Trophoblast cell (in vitro differentiated cells and primary cell): ENCODE results near the gene JUN.

ENCODE experiments used
- DNase-seq, 2 donors: peaks; one replicate each; pipeline ENCODE4 v3.0.0-alpha.2; 2016
- H2AFZ ChIP-seq: 2 replicates; pipeline ENCODE4 v1.6.1; 2013; ENCODE audit warnings: low read length, moderate library complexity, mild to moderate bottlenecking; ENCODE audit not compliant: insufficient read depth, poor library complexity
- H2AK5ac ChIP-seq: 2 replicates; pipeline ENCODE4 v1.6.1; 2013; ENCODE audit warnings: mild to moderate bottlenecking, low read length
- H2BK120ac ChIP-seq: 2 replicates; pipeline ENCODE4 v1.6.1; 2013; ENCODE audit warnings: low read length, mild to moderate bottlenecking, moderate library complexity; ENCODE audit not compliant: insufficient read depth, poor library complexity
- H2BK12ac ChIP-seq: 2 replicates; pipeline ENCODE4 v1.6.1; 2013; ENCODE audit warnings: mild to moderate bottlenecking, low read length, moderate library complexity
- H2BK5ac ChIP-seq: 2 replicates; pipeline ENCODE4 v1.6.1; 2013; ENCODE audit warnings: low read length, low read depth, moderate library complexity, mild to moderate bottlenecking; ENCODE audit not compliant: poor library complexity
- H3K14ac ChIP-seq: 2 replicates; pipeline ENCODE4 v1.6.1; 2013; ENCODE audit warnings: mild to moderate bottlenecking, low read length
- H3K18ac ChIP-seq: 2 replicates; pipeline ENCODE4 v1.6.1; 2013; ENCODE audit warnings: mild to moderate bottlenecking, low read length
- H3K23ac ChIP-seq: 2 replicates; pipeline ENCODE4 v1.6.1; 2013; ENCODE audit warnings: low read length
- H3K27ac ChIP-seq: 2 replicates; pipeline ENCODE4 v1.5.1; 2013; ENCODE audit warnings: low read depth, mild to moderate bottlenecking, inconsistent platforms, low read length, moderate library complexity
- H3K27me3 ChIP-seq: 2 replicates; pipeline ENCODE4 v1.6.1; 2013; ENCODE audit warnings: inconsistent platforms, mild to moderate bottlenecking, low read length, moderate library complexity; ENCODE audit not compliant: insufficient read depth
- H3K36me3 ChIP-seq, 2 experiments: 1 replicate in 1 of 2; 2 replicates in 1 of 2; pipeline ENCODE4 v1.6.1; 2013; ENCODE audit warnings: low read length in 2 of 2, mild to moderate bottlenecking in 2 of 2, moderate library complexity in 1 of 2; ENCODE audit not compliant: insufficient read depth in 2 of 2, control insufficient read depth in 1 of 2
- H3K4ac ChIP-seq: 2 replicates; pipeline ENCODE4 v1.6.1; 2013; ENCODE audit warnings: low read depth, mild to moderate bottlenecking, low read length, moderate library complexity
- H3K4me1 ChIP-seq, 2 experiments: 1 replicate in 1 of 2; 2 replicates in 1 of 2; pipeline ENCODE4 v1.6.1; 2013; ENCODE audit warnings: low read length in 2 of 2, mild to moderate bottlenecking in 2 of 2, moderate library complexity in 1 of 2; ENCODE audit not compliant: insufficient read depth in 2 of 2, control insufficient read depth in 1 of 2
- H3K4me2 ChIP-seq: 2 replicates; pipeline ENCODE4 v1.6.1; 2013; ENCODE audit warnings: inconsistent platforms, mild to moderate bottlenecking, low read length, moderate library complexity
- H3K4me3 ChIP-seq: 2 replicates; pipeline ENCODE4 v1.5.1; 2013; ENCODE audit warnings: mild to moderate bottlenecking, low read depth, low read length, inconsistent platforms
- H3K79me1 ChIP-seq: one replicate; pipeline ENCODE4 v1.6.1; 2013; ENCODE audit warnings: low read length
- H3K79me2 ChIP-seq: 2 replicates; pipeline ENCODE4 v1.6.1; 2013; ENCODE audit warnings: low read length, mild to moderate bottlenecking; ENCODE audit not compliant: control insufficient read depth, insufficient read depth, poor library complexity
- H3K9ac ChIP-seq: 2 replicates; pipeline ENCODE4 v1.6.1; 2013; ENCODE audit warnings: mild to moderate bottlenecking, low read length
- H3K9me3 ChIP-seq: 2 replicates; pipeline ENCODE4 v1.6.1; 2013; ENCODE audit warnings: low read depth, mild to moderate bottlenecking, control low read depth, inconsistent platforms, low read length; ENCODE audit not compliant: insufficient read depth
- H4K12ac ChIP-seq: 2 replicates; pipeline ENCODE4 v1.6.1; 2013; ENCODE audit warnings: low read depth, mild to moderate bottlenecking, low read length, moderate library complexity
- H4K8ac ChIP-seq: 2 replicates; pipeline ENCODE4 v1.6.1; 2013; ENCODE audit warnings: low read depth, mild to moderate bottlenecking, low read length, moderate library complexity
- H4K91ac ChIP-seq: one replicate; pipeline ENCODE4 v1.6.1; 2013; ENCODE audit warnings: low read depth, mild to moderate bottlenecking, low read length, moderate library complexity
- WGBS: extraction: QIAGEN DNeasy Blood & Tissue Kit; methylation state at CpG from one replicate; pipeline ENCODE4 v1.1.7; 2013; ENCODE audit warnings: missing lambda C conversion rate; ENCODE audit not compliant: insufficient read length, insufficient coverage; ENCODE audit errors: extremely low coverage; 5-methylcytosine and 5-hydroxymethylcytosine counted together

The JUN gene

DNA sequence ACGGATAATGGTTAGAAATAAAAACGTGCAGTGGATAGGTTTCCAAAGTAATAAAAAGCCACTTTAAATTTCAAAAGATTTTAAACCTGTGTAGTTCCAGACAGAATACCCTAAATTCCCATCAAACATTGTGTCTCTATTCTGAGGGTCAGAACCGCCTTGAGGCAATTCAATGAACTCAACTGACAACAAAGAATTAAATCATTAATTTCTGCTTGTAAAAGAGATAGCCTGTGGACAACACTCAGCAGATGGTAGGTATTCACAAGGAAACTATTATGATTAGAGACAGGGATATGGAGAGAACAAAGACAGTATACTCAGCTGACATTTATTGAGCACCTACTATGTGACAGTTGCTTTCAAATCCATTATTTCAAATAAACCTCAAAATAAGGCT is 35.1 kb upstream of the JUN start:
- H3K4ac ChIP-seq: no peak overlapping the region

DNA sequence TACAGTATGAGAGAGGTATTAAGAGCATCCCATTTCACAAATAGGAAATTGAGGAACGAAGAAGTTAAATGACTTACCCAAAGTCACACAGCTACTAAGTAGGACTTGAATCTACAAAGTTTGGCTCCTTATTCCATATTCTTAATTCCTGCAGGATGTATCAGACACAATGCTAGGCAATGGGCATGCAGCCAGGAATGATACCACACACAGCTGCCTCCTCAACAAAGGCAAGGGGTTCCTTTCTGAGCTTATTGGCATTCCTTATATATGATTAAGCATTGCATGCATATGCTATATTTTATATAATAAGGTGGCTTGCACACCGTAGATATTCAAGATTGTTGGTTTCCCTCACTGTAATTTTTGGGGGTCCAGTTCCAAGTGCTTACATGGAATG is 34.2 kb upstream of the JUN start:
- H3K14ac ChIP-seq: no peak overlapping the region
- no peak overlapping the region for H3K4ac ChIP-seq
- H3K18ac ChIP-seq: no peak overlapping the region
- no peak for DNase-seq
- no peak overlapping the region for H3K4me3 ChIP-seq
- H4K12ac ChIP-seq: no peak overlapping the region
- H3K9me3 ChIP-seq: no peaks in the 10 kb centered on the region
- no peak overlapping the region for H3K4me2 ChIP-seq
- H3K4me1 ChIP-seq: peaks cover 16 to 18% of the 10 kb centered on the region in 2 experiments
- H2BK5ac ChIP-seq: no peak overlapping the region
- H4K91ac ChIP-seq: no peak overlapping the region
- H3K79me1 ChIP-seq: peaks cover 16% of the 10 kb centered on the region
- no peak overlapping the region for H4K8ac ChIP-seq
- no peaks in the 10 kb centered on the region for H3K27me3 ChIP-seq
- peaks cover 8% of the 10 kb centered on the region for H3K79me2 ChIP-seq
- no CpG with 5 or more reads among the region's 2 CpGs for WGBS
- no peak overlapping the region for H2BK120ac ChIP-seq
- H2AFZ ChIP-seq: no peak overlapping the region
- no peak overlapping the region for H3K9ac ChIP-seq
- H3K36me3 ChIP-seq: no peaks in the 10 kb centered on the region
- H2BK12ac ChIP-seq: no peak overlapping the region
- no peak overlapping the region for H3K27ac ChIP-seq
- H2AK5ac ChIP-seq: no peak overlapping the region
- H3K23ac ChIP-seq: no peak overlapping the region

More for the DNA sequence above, 35.1 kb upstream of the JUN start:
- H3K4me3 ChIP-seq: no peak overlapping the region
- H2BK5ac ChIP-seq: no peak overlapping the region
- 100% methylated on average over 2 of the region's 3 CpGs for WGBS
- H3K23ac ChIP-seq: no peak overlapping the region
- H3K36me3 ChIP-seq: no peaks in the 10 kb centered on the region
- no peak overlapping the region for H2AK5ac ChIP-seq
- H3K79me1 ChIP-seq: peaks cover 15% of the 10 kb centered on the region
- no peak overlapping the region for H4K91ac ChIP-seq
- H3K4me1 ChIP-seq: peaks cover 13 to 17% of the 10 kb centered on the region in 2 experiments
- no peak overlapping the region for H3K18ac ChIP-seq
- no peak for DNase-seq
- no peak overlapping the region for H3K9ac ChIP-seq
- no peak overlapping the region for H2AFZ ChIP-seq
- H3K27ac ChIP-seq: no peak overlapping the region
- H4K12ac ChIP-seq: no peak overlapping the region
- no peak overlapping the region for H4K8ac ChIP-seq
- H2BK120ac ChIP-seq: no peak overlapping the region
- no peaks in the 10 kb centered on the region for H3K9me3 ChIP-seq
- no peak overlapping the region for H3K4me2 ChIP-seq
- H3K79me2 ChIP-seq: peaks cover 8% of the 10 kb centered on the region
- no peak overlapping the region for H2BK12ac ChIP-seq
- no peaks in the 10 kb centered on the region for H3K27me3 ChIP-seq
- H3K14ac ChIP-seq: no peak overlapping the region

DNA sequence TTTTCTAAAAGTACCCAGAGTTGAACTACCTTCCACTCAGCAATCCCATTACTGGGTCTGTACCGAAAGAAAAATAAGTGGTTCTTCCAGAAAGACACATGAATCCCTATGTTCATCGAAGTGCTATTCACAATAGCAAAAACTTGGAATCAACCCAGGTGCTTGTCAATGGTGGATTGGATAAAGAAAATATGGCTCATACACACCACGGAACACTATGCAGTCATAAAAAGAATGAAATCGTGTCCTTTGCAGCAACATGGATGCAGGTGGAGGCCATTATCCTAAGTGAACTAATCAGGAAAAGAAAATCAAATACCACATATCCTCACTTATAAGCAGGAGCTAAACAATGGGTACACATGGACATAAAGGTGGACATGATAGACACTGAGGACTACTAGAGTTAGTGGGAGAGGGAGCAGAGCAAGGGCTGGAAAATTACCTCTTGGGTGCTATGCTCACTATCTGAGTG is 32.9 kb upstream of the JUN start:
- peak overlapping the region; percentile 27 for H2BK12ac ChIP-seq
- H3K23ac ChIP-seq: no peak overlapping the region
- DNase-seq: no peak
- H3K27ac ChIP-seq: peak overlapping the region; percentile 67
- peak overlapping the region; percentile 92 for H4K91ac ChIP-seq
- H4K8ac ChIP-seq: peak overlapping the region; percentile 77
- H3K4me1 ChIP-seq: peaks cover 16 to 18% of the 10 kb centered on the region in 2 experiments
- no peak overlapping the region for H3K14ac ChIP-seq
- H3K4me3 ChIP-seq: no peak overlapping the region
- peak overlapping the region; percentile 79 for H3K4me2 ChIP-seq
- H3K9me3 ChIP-seq: no peaks in the 10 kb centered on the region
- no peak overlapping the region for H4K12ac ChIP-seq
- no CpG with 5 or more reads among the region's 4 CpGs for WGBS
- H2BK120ac ChIP-seq: peak overlapping the region; percentile 93
- peak overlapping the region; percentile 89 for H2AFZ ChIP-seq
- no peak overlapping the region for H3K9ac ChIP-seq
- peak overlapping the region; percentile 26 for H2BK5ac ChIP-seq
- no peak overlapping the region for H2AK5ac ChIP-seq
- H3K79me2 ChIP-seq: peaks cover 8% of the 10 kb centered on the region
- H3K79me1 ChIP-seq: peaks cover 16% of the 10 kb centered on the region
- H3K27me3 ChIP-seq: no peaks in the 10 kb centered on the region
- H3K36me3 ChIP-seq: no peaks in the 10 kb centered on the region
- no peak overlapping the region for H3K18ac ChIP-seq
- no peak overlapping the region for H3K4ac ChIP-seq

DNA sequence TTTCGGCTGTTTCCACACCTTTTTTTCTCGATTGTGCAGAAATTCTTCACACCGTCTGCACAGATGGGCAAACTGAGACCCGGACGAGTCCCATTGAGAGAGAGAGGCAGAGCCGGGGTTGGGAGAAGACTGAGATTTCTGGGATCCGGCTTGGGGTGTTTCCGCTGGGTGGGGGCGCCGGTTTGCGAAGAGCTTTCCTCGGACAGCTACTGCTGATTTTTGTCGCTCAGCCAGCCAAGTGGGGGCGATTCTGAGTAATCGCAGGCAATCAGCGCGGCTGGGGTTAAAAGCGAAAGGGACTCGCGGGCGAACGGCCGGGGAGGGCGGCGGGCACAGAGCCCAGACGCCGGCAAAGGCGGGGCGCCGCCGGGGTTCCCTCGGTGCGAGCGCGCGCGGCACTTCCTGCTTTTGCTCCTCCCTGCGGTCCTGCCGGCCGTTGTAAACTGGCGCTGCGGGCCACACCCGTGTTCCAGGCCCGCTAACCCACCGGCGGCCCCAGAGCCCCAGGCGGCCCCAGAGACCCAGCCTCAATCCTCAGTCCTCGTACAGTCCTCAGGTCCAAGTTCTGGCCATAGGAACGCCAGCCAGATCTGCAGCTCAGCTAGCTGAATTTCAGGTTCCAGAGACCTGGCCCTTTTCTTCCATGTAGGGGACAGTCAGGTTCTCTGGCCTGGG is 32.4 kb upstream of the JUN start:
- H4K8ac ChIP-seq: peak overlapping the region; percentile 77
- peak; percentile 41 to 55 for DNase-seq
- H4K91ac ChIP-seq: peak overlapping the region; percentile 92
- peak overlapping the region; percentile 34 for H2BK5ac ChIP-seq
- no peak overlapping the region for H3K23ac ChIP-seq
- H2BK12ac ChIP-seq: peak overlapping the region; percentile 56
- no peak overlapping the region for H2AK5ac ChIP-seq
- H3K27ac ChIP-seq: peak overlapping the region; percentile 67
- H3K79me1 ChIP-seq: peaks cover 16% of the 10 kb centered on the region
- H3K9ac ChIP-seq: peak overlapping the region; percentile 75
- H2BK120ac ChIP-seq: peak overlapping the region; percentile 93
- peaks cover 8% of the 10 kb centered on the region for H3K79me2 ChIP-seq
- no peaks in the 10 kb centered on the region for H3K27me3 ChIP-seq
- H3K36me3 ChIP-seq: no peaks in the 10 kb centered on the region
- H2AFZ ChIP-seq: peak overlapping the region; percentile 89
- peak overlapping the region; percentile 79 for H3K4me2 ChIP-seq
- H4K12ac ChIP-seq: peak overlapping the region; percentile 80
- no CpG with 5 or more reads among the region's 49 CpGs for WGBS
- peak overlapping the region; percentile 77 for H3K14ac ChIP-seq
- peak overlapping the region; percentile 46 for H3K4ac ChIP-seq
- H3K4me3 ChIP-seq: peak overlapping the region; percentile 67
- H3K4me1 ChIP-seq: peaks cover 16 to 18% of the 10 kb centered on the region in 2 experiments
- peak overlapping the region; percentile 49 for H3K18ac ChIP-seq
- no peaks in the 10 kb centered on the region for H3K9me3 ChIP-seq
